Jurkat, Clone E6-1 (cell line): ENCODE data around the gene NDUFS5. TPM values are rescaled to one million over a fixed set of nuclear protein-coding genes. Genes with fewer than 3 reads are reported as not detected.
"Not testable (repeated sequence)": the region's sequence is repeated elsewhere in the genome, so short reads cannot be mapped to it uniquely, and the experiment has no call there.

Experiments used
- DNase-seq: peaks from one replicate; pipeline ENCODE4 v3.0.0-alpha.2; 2011; ENCODE audit warnings: low read depth, low spot score
- H3K4me3 ChIP-seq: 2 replicates; pipeline ENCODE4 v1.5.1; 2011; ENCODE audit warnings: mild to moderate bottlenecking, low read length, control low read depth, moderate library complexity
- polyA plus RNA-seq: library from polyadenylated mRNA; unstranded; fragments of >200 nt; gene quantifications from one replicate; pipeline ENCODE4 v1.2.1, GENCODE V29; 2012; ENCODE audit warnings: missing spikeins; ENCODE audit not compliant: insufficient read length, insufficient read depth

The NDUFS5 gene
- polyA plus RNA-seq = 737 TPM

- DNase-seq = peak; percentile 89
- peak within 1 kb of the TSS; percentile 99 for H3K4me3 ChIP-seq
Observed at GRCh38 chr1:39026051-39026865, at the start of gene NDUFS5. Gene NDUFS5, plus strand, starts transcription at chr1:39026350. Its CDS starts 2,375 bp downstream, at chr1:39028725.

- DNase-seq = peak; percentile 98
- not testable (repeated sequence) for H3K4me3 ChIP-seq
Observed at GRCh38 chr1:38977399-38978244, 48.5 kb upstream of the NDUFS5 start.

DNA sequence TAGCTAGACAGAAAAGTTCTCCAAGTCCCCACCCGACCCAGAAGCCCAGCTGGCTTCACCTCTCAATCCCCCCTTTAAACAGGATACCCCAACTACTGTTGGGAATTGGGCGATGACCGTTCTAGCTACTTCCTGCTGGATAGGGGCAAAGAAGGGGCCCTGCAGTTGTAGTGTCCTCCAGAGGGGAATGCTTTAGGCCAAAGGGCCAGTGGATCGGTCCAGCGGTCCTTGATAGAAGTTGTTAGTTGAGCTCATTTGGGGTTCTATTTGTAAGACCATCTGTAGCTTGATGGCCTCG is 48.0 kb upstream of the NDUFS5 start:
- DNase-seq, H3K4me3 ChIP-seq: not testable (repeated sequence)

GRCh38 chr1:38979380-38979779 is 46.8 kb upstream of the NDUFS5 start:
- H3K4me3 ChIP-seq, DNase-seq: not testable (repeated sequence)

GRCh38 chr1:38989979-38990378 is 36.2 kb upstream of the NDUFS5 start:
- no peak overlapping the region for H3K4me3 ChIP-seq
- DNase-seq = no peak

GRCh38 chr1:38990386-38990737 is 35.8 kb upstream of the NDUFS5 start:
- H3K4me3 ChIP-seq = peak overlapping the region; percentile 88
- DNase-seq = no peak

GRCh38 chr1:38990738-38991637 is 35.2 kb upstream of the NDUFS5 start, which contains the start of gene AKIRIN1:
Gene AKIRIN1, plus strand, starts transcription at chr1:38991276. Its CDS starts 105 bp downstream, at chr1:38991381.
- H3K4me3 ChIP-seq = peak within 1 kb of the TSS; percentile 88
- peak; percentile 85 for DNase-seq

DNA sequence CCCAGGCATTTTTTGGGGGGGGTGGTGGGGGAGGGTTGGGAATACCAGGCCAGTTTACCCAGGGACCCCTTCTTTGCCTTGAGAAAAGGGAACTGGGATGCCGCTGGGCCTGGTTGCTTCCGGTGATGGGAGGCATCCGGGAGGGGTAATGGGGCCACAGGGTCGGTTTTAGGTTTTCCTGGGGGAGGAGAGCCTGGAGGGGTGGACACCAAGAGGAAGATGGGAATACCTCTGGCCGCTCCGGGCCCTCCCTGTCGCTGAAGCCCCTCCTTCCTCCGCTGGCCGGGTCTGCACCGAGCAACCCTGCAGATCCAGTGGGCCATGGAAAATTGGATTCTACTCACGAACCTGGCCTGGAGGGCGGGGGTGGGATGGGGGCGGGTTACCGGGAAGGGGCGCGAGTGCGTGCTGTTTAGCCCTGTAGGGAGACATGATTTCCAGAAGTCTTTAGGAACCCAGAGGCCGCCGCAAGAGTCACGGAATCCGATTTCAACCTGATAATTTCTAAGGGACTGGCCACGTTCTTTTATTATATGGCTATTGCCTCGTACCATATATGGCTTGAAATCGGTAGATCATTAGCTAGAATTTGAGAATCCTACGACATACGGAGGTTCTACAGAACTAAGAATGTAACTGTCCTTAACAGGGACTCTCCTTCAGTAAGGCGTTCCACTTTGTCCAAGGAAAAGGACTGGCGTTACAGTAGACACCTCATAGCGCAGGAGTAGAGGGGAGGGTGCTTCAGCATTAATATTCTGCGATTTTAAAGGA is 34.3 kb upstream of the NDUFS5 start:
- DNase-seq = no peak
- peak overlapping the region; percentile 88 for H3K4me3 ChIP-seq

GRCh38 chr1:38992412-38993111 is 33.6 kb upstream of the NDUFS5 start:
- DNase-seq = no peak

GRCh38 chr1:38994196-38994595 is 32.0 kb upstream of the NDUFS5 start:
- no peak for DNase-seq
- no peak overlapping the region for H3K4me3 ChIP-seq

More at GRCh38 chr1:38992412-38993111, 33.6 kb upstream of the NDUFS5 start:
- H3K4me3 ChIP-seq = peak overlapping the region; percentile 88

- peak; percentile 33 for DNase-seq
- no peak overlapping the region for H3K4me3 ChIP-seq
Observed at GRCh38 chr1:38997034-38997900, 28.9 kb upstream of the NDUFS5 start.

DNA sequence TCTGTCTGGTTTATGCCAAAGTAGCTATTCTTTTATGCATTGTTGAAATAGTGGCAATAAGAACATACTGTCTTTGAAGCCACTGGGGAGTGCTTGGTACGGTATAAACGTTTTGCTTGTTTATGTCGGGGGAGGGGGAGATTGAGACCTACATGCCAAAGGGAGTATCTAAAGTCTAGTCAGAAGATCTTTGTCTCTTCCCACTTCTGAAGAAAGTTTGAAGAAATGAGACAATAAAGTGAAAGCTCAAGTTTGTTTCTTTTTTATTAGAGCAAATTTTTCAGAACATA is 28.3 kb upstream of the NDUFS5 start:
- no peak for DNase-seq
- no peak overlapping the region for H3K4me3 ChIP-seq

- no peak for DNase-seq
- H3K4me3 ChIP-seq = no peak overlapping the region
Observed at GRCh38 chr1:39001516-39002421, 24.4 kb upstream of the NDUFS5 start.

DNA sequence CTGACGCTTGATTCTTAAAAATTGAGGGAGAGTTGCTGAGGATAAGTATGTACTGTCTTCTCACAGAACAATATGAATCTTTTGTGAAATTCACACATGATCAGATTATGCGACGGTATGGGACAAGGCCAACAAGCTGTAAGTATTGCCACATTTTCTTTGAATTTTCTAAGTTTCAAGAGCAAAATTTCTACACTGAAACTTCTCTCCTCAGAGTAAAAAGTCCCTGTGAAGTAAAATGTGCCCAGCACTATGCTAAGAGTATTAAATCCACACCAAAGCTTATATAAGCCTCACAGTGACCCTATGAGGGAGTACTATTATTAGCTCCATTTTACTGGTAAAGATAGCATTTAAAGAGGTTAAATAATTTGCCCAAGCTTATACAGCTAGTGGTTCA is 22.9 kb upstream of the NDUFS5 start:
- H3K4me3 ChIP-seq = no peak overlapping the region
- DNase-seq = no peak

DNA sequence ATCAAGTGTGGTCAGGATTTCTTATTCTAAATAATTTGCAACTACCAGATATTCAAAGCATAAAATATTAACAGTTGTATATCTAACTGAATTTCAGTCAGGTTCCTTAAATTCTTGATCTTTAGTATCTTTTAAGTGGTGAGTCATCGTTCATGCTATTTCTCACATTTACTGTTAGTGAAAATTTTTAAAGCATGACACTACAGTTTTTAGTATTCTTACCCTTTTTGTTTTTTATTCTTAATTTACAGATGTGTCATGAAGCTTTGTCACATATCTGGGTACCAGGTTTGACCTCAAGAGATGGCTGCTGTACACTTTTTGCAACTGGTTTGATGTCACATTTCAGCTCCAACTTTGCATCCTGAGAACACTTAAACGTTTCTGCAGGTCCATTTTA is 22.4 kb upstream of the NDUFS5 start:
- no peak overlapping the region for H3K4me3 ChIP-seq
- DNase-seq = no peak

GRCh38 chr1:39006287-39006686 is 19.9 kb upstream of the NDUFS5 start:
- no peak overlapping the region for H3K4me3 ChIP-seq
- DNase-seq = no peak
